OCI-LY1 (cell line): ENCODE measurements around the gene HNRNPF.

Experiments
- H2AFZ ChIP-seq: fragments of 200-600 bp; sonication (generic), shearing (Covaris generic); 2 replicates; pipeline ENCODE4 v1.6.0; 2014; ENCODE audit warnings: antibody characterized with exemption, mild to moderate bottlenecking, low read length
- H3F3A ChIP-seq: fragments of 200-600 bp; sonication (generic), shearing (Covaris generic); 2 replicates; pipeline ENCODE4 v1.6.0; 2014; ENCODE audit warnings: mild to moderate bottlenecking, antibody characterized with exemption, low read length, moderate library complexity; ENCODE audit not compliant: insufficient read depth
- H3K27ac ChIP-seq: fragments of 200-600 bp; sonication (generic); 2 replicates; pipeline ENCODE4 v1.5.1; 2014; ENCODE audit warnings: low read length, mixed run types, mild to moderate bottlenecking, low read depth; ENCODE audit not compliant: poor library complexity, severe bottlenecking
- H3K27me3 ChIP-seq: fragments of 200-600 bp; sonication (generic); 2 replicates; pipeline ENCODE4 v1.6.0; 2014; ENCODE audit warnings: antibody characterized with exemption, mild to moderate bottlenecking, low read length, moderate library complexity; ENCODE audit not compliant: insufficient read depth
- H3K36me3 ChIP-seq: fragments of 200-600 bp; sonication (generic); 2 replicates; pipeline ENCODE4 v1.6.1; 2014; ENCODE audit warnings: mild to moderate bottlenecking, antibody characterized with exemption, low read length, moderate library complexity, mixed read lengths; ENCODE audit not compliant: insufficient read depth
- H3K4me1 ChIP-seq: fragments of 200-600 bp; sonication (generic); 2 replicates; pipeline ENCODE4 v1.5.1; 2014; ENCODE audit warnings: mild to moderate bottlenecking, low read length, moderate library complexity; ENCODE audit not compliant: insufficient read depth, severe bottlenecking
- H3K4me2 ChIP-seq: fragments of 200-600 bp; sonication (generic), shearing (Covaris generic); 2 replicates; pipeline ENCODE4 v1.6.1; 2014; ENCODE audit warnings: low read length
- H3K4me3 ChIP-seq: fragments of 200-600 bp; sonication (generic); 2 replicates; pipeline ENCODE4 v1.5.1; 2014; ENCODE audit warnings: low read length, low read depth, mild to moderate bottlenecking, mixed read lengths; ENCODE audit not compliant: poor library complexity, severe bottlenecking
- H3K79me2 ChIP-seq: fragments of 200-600 bp; shearing (Covaris generic); 2 replicates; pipeline ENCODE4 v1.6.1; 2016; ENCODE audit warnings: mixed run types, low read length, mixed read lengths; ENCODE audit not compliant: insufficient read depth
- H3K9ac ChIP-seq: fragments of 200-600 bp; sonication (generic), shearing (Covaris generic); 2 replicates; pipeline ENCODE4 v1.6.1; 2014; ENCODE audit warnings: mild to moderate bottlenecking, low read length, mixed read lengths
- H3K9me2 ChIP-seq: fragments of 200-600 bp; sonication (generic), shearing (Covaris generic); 2 replicates; pipeline ENCODE4 v1.6.1; 2014; ENCODE audit warnings: low read depth, mild to moderate bottlenecking, low read length, mixed read lengths
- H3K9me3 ChIP-seq: fragments of 200-600 bp; shearing (Covaris generic); 2 replicates; pipeline ENCODE4 v1.6.1; 2014; ENCODE audit warnings: low read length, mixed read lengths
- H4K20me1 ChIP-seq: fragments of 200-600 bp; sonication (generic), shearing (Covaris generic); 2 replicates; pipeline ENCODE4 v1.6.0; 2016; ENCODE audit warnings: mild to moderate bottlenecking, low read length; ENCODE audit not compliant: insufficient read depth
- CTCF ChIP-seq: fragments of 200-600 bp; sonication (generic), shearing (Covaris generic); IDR thresholded peaks from 2 replicates; pipeline ENCODE4 v1.5.1; 2017; ENCODE audit warnings: mild to moderate bottlenecking, antibody characterized with exemption, low read length, moderate library complexity, mixed read lengths
- EZH2 ChIP-seq: fragments of 200-600 bp; sonication (generic), shearing (Covaris generic); IDR thresholded peaks from 2 replicates; pipeline ENCODE4 v1.8.0; 2017; ENCODE audit warnings: borderline replicate concordance, mixed run types, mild to moderate bottlenecking, antibody characterized with exemption, low read length, moderate library complexity, mixed read lengths

Gene HNRNPF

DNA sequence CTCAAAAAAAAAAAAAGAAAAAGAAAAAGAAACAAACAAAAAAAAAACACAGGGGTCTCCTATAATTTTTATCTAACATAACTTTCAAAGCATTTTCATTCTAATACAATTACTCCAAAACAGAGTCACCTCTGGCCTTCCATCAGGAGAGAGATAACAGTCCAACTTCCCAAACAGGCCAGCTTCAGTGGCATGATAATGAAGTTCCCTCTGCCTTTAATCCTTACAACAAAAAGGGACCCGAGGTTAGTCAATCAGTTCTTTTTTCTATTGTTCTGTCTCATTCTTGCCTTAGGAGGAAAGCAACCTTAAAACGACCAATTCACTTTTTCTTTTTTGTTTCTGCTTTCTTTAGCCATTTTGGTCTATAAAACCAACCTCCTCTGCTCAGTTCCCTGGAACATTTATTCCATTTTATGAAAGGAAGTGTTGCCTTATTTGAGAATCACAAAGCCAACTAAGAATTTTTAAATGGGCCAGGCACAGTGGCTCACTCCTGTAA, 54.1 kb downstream of the HNRNPF start:
- no peak overlapping the region for H3K9ac ChIP-seq
- no peaks in the 10 kb centered on the region for H3K79me2 ChIP-seq
- H3K4me3 ChIP-seq = no peak overlapping the region
- no peaks in the 10 kb centered on the region for H3K4me1 ChIP-seq
- no peaks in the 10 kb centered on the region for H3K9me2 ChIP-seq
- H3K27ac ChIP-seq = no peak overlapping the region
- H3K4me2 ChIP-seq = no peak overlapping the region
- H3F3A ChIP-seq = no peaks in the 10 kb centered on the region
- no peaks in the 10 kb centered on the region for H3K9me3 ChIP-seq
- TF ChIP-seq CTCF = no peak
- TF ChIP-seq EZH2 = no peak
- H4K20me1 ChIP-seq = no peaks in the 10 kb centered on the region
- no peaks in the 10 kb centered on the region for H3K36me3 ChIP-seq
- no peak overlapping the region for H2AFZ ChIP-seq
- no peaks in the 10 kb centered on the region; the same call in 1 of the 2 replicates for H3K27me3 ChIP-seq

DNA sequence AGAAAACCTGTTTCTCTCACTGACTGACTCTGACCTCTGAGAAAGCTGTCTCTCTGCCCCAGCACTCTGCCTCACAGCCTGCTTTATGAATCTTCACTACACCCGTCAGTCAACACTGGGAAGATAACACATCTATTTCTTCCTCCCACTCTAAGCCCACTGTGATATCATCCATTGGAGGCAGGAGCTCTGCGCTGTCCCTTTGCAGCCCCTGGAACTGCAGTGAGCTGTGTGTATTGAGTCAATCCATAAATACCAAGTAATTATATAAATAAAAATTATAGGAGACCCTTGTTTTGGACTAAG, 54.7 kb downstream of the HNRNPF start:
- Histone ChIP-seq H3K4me2 (no peak overlapping the region), H3K27ac (no peak overlapping the region), H3K9ac (no peak overlapping the region), H3K79me2 (no peaks in the 10 kb centered on the region), H3K27me3 (no peaks in the 10 kb centered on the region; the same call in 1 of the 2 replicates), H2AFZ (no peak overlapping the region), H3K36me3 (no peaks in the 10 kb centered on the region), H3K4me3 (no peak overlapping the region), H3F3A (no peaks in the 10 kb centered on the region), H3K9me3 (no peaks in the 10 kb centered on the region), H3K4me1 (no peaks in the 10 kb centered on the region), H4K20me1 (no peaks in the 10 kb centered on the region), H3K9me2 (no peaks in the 10 kb centered on the region)
- no peak for TF ChIP-seq EZH2
- no peak for TF ChIP-seq CTCF

DNA sequence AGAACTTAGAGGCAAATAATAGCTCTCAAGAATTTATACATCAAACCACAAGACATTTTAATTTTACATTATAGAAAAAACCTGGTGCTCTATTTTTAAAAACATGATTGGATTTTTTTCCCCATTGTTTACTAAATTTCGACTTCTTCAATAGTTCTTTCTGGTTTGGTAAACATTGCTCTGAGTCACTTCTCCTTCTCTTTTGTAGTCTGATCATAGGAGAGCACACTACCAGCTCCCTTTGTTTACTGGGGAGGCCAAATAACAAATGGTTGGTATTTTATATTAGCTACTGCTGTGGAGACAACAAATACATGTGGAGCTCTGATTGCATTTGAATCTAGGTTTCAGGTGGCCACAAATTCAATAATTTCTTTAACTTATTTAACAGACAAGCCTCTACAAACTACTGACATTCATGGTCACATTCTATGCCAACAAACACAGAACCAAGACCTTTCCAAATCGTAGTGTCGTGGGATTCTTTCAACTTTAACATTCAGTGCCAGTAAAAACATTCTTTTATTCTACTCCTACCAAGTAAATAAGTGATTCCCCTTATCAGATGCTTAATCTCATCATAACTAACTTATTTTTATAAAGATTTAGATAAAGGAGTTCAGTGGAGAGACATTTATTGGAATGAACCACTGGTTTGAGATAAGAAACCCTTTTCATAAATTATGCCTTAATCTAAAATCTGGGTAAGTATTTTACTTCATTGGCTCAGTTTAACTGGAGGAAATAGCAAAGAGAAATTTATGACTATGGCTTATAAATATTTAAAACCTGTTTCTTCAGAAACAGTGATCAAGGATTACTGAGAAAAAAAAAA, 55.3 kb downstream of the HNRNPF start:
- H3K4me3 ChIP-seq = no peak overlapping the region
- H3K9me2 ChIP-seq = no peaks in the 10 kb centered on the region
- H3K9me3 ChIP-seq = no peaks in the 10 kb centered on the region
- H3K4me1 ChIP-seq = no peaks in the 10 kb centered on the region
- no peaks in the 10 kb centered on the region for H4K20me1 ChIP-seq
- no peaks in the 10 kb centered on the region for H3K36me3 ChIP-seq
- H3K27ac ChIP-seq = no peak overlapping the region
- no peaks in the 10 kb centered on the region for H3F3A ChIP-seq
- H3K79me2 ChIP-seq = no peaks in the 10 kb centered on the region
- H3K9ac ChIP-seq = no peak overlapping the region
- H3K27me3 ChIP-seq = no peaks in the 10 kb centered on the region; the same call in 1 of the 2 replicates
- no peak overlapping the region for H3K4me2 ChIP-seq
- TF ChIP-seq CTCF = no peak
- no peak for TF ChIP-seq EZH2
- H2AFZ ChIP-seq = no peak overlapping the region
